Camera-type eye (tissue), 1 donor: ENCODE results near the gene RRP1. TPM values are rescaled to one million over a fixed set of nuclear protein-coding genes. Genes with fewer than 3 reads are reported as not detected.

Experiments used
- total RNA-seq: library from RNA; depleted of rRNA; stranded (reverse); fragments of >200 nt; gene quantifications from one replicate; pipeline ENCODE4 v1.2.3, GENCODE V29; 2014

The RRP1 gene, protein sequence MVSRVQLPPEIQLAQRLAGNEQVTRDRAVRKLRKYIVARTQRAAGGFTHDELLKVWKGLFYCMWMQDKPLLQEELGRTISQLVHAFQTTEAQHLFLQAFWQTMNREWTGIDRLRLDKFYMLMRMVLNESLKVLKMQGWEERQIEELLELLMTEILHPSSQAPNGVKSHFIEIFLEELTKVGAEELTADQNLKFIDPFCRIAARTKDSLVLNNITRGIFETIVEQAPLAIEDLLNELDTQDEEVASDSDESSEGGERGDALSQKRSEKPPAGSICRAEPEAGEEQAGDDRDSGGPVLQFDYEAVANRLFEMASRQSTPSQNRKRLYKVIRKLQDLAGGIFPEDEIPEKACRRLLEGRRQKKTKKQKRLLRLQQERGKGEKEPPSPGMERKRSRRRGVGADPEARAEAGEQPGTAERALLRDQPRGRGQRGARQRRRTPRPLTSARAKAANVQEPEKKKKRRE
- total RNA-seq, result 24.2 TPM

DNA sequence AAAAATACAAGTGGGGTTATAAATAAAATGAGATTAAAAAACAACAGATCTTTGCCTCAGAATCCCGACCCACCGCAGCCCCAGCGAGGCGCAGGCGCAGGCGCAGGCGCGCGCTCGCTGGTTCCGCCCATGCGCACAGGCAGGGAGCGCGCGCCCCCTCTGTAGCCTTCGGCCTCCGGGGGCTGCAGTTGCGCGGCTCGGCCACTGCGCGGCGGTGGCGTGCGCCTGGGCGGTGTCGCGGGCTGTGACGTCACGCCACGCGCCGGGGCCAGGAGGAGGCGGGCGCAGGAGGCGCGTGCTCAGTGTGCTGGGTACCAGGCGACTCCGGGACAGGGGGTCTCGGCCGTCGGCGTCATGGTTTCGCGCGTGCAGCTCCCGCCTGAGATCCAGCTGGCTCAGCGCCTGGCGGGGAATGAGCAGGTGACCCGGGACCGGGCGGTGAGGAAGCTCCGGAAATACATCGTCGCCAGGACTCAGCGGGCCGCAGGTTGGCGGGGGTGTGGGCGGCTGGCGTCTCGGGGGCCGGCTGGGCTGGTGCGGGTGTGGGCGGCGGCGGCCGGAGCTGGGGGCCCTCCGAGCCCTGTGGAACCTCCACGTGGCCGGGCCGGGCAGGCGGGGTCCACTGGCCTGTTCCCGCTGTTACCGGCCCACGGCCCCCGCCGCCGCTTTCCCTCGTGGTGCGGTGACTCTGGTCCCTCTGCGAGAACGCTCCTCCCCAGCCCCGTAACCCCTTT lies at the start of gene RRP1:
RRP1 (plus strand) TSS at position 302 of the 734 bp plus-strand sequence; CDS start at position 355, 53 bp downstream.

DNA sequence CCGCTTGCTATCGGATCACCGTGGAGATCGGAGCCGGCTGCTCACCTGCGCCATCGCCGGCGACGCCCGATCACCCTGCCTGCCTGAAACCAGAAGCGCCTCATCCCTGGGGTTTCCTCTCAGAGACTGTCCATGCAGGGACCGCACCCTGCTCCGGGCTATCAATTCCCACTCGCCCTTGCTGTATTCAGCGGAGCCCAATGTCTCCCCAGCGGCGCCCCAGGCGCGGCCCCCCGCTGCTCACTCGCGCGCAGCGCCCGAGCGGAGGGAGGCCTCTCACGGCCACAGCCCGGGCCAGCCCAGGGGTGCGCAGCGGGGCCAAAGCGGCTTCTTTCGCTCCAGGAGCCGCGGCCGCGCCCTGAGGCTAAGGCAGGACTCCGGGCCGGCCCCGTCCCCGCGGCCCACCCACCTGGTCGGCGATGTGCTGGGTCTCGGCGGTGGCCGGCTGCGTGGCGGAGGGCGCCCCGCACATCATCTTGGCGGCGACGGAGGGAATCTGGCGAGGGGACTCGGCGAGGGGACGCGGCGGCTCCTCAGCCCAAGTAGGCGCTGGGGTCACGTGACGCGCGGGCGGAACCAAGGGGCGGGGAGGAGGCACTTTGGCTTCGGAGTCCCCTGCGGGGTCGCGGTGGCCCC lies 13.5 kb upstream of the RRP1 start, which contains the start of gene CSTB:
CSTB (minus strand) TSS at position 514 of the 636 bp plus-strand sequence; CDS start at position 475, 39 bp downstream.

Other genes with a start within 250 kb of the RRP1 start
- gene HSF2BP, start 130.1 kb upstream of the RRP1 start, total RNA-seq, result 2.9 TPM
- 29.2 TPM for gene RRP1B, start 130.0 kb upstream of the RRP1 start, total RNA-seq
- 67.3 TPM for gene PDXK, start 70.4 kb upstream of the RRP1 start, total RNA-seq
- 6.3 TPM for gene CSTB, start 13.3 kb upstream of the RRP1 start, total RNA-seq
- 74.8 TPM for gene AGPAT3, start 75.6 kb downstream of the RRP1 start, total RNA-seq
- 33.6 TPM for gene TRAPPC10, start 222.7 kb downstream of the RRP1 start, total RNA-seq